Fibroblast of peridontal ligament (primary cell): ENCODE results near the gene WDR93.
"Not testable (repeated sequence)": the region's sequence is repeated elsewhere in the genome, so short reads cannot be mapped to it uniquely, and the experiment has no call there.

ENCODE experiments used
- DNase-seq: peaks from one replicate; pipeline ENCODE4 v3.0.0-alpha.2; 2010; ENCODE audit errors: extremely low read depth

WDR93 gene

GRCh38 chr15:89769366-89769765 is 78.8 kb downstream of the WDR93 start:
- DNase-seq = no peak

- DNase-seq = peak; percentile 68
These were observed 79.4 kb downstream of the WDR93 start for GRCh38 chr15:89770041-89770440.

GRCh38 chr15:89772932-89773583 is 82.4 kb downstream of the WDR93 start:
- peak; percentile 50 for DNase-seq

- no peak for DNase-seq
These were observed 83.9 kb downstream of the WDR93 start for GRCh38 chr15:89774492-89774891.

- no peak for DNase-seq
These were observed 85.2 kb downstream of the WDR93 start for GRCh38 chr15:89775815-89776214.

- DNase-seq = peak; percentile 64
These were observed 85.9 kb downstream of the WDR93 start, which contains the start of gene MESP2 for GRCh38 chr15:89776274-89777072. MESP2 (plus strand) TSS chr15:89776332; CDS start chr15:89776358, 26 bp downstream.

GRCh38 chr15:89777073-89777751 is 86.6 kb downstream of the WDR93 start:
- DNase-seq = no peak

GRCh38 chr15:89777782-89778380 is 87.3 kb downstream of the WDR93 start:
- DNase-seq = no peak

GRCh38 chr15:89778861-89779260 is 88.2 kb downstream of the WDR93 start:
- no peak for DNase-seq

- no peak for DNase-seq
These were observed 90.0 kb downstream of the WDR93 start for GRCh38 chr15:89780601-89781000.

- no peak for DNase-seq
These were observed 90.4 kb downstream of the WDR93 start for GRCh38 chr15:89781055-89781454.

GRCh38 chr15:89781891-89782618 is 91.4 kb downstream of the WDR93 start:
- peak; percentile 56 for DNase-seq

- not testable (repeated sequence) for DNase-seq
These were observed 92.0 kb downstream of the WDR93 start for GRCh38 chr15:89782619-89782950.

GRCh38 chr15:89783111-89783860 is 92.7 kb downstream of the WDR93 start:
- no peak for DNase-seq

- no peak for DNase-seq
These were observed 93.5 kb downstream of the WDR93 start for GRCh38 chr15:89783861-89784685.

GRCh38 chr15:89784686-89784960 is 94.0 kb downstream of the WDR93 start:
- DNase-seq = no peak

- no peak for DNase-seq
These were observed 94.6 kb downstream of the WDR93 start for GRCh38 chr15:89785064-89785773.

GRCh38 chr15:89785774-89786140 is 95.1 kb downstream of the WDR93 start:
- DNase-seq = no peak

- DNase-seq = no peak
These were observed 97.3 kb downstream of the WDR93 start for GRCh38 chr15:89787944-89788343.

- not testable (repeated sequence) for DNase-seq
These were observed 98.0 kb downstream of the WDR93 start for GRCh38 chr15:89788585-89788984.
